HEK293 (cell line): ENCODE results near the gene MAGOH.
A peak's percentile ranks its signal among the peaks of the same experiment; 100 is the strongest.

Source experiments
- GLIS2 ChIP-seq: fragments of 450-650 bp; formaldehyde crosslinking; IDR thresholded peaks from 2 replicates; pipeline ENCODE4 v1.5.1; 2016; ENCODE audit warnings: missing biosample characterization, missing genetic modification characterization
- HOXD13 ChIP-seq: sonication (generic); formaldehyde crosslinking; IDR thresholded peaks from 2 replicates; pipeline ENCODE4 v1.8.0; 2022; ENCODE audit warnings: missing genetic modification reagents, borderline replicate concordance
- KLF10 ChIP-seq: fragments of 450-650 bp; IDR thresholded peaks from 2 replicates; pipeline ENCODE4 v1.5.1; 2018; ENCODE audit warnings: missing biosample characterization, mild to moderate bottlenecking, missing genetic modification characterization
- KLF9 ChIP-seq: fragments of 450-650 bp; formaldehyde crosslinking; IDR thresholded peaks from 2 replicates; pipeline ENCODE4 v1.5.1; 2016; ENCODE audit warnings: missing biosample characterization, missing genetic modification characterization, low read depth
- MYNN ChIP-seq: fragments of 450-650 bp; formaldehyde crosslinking; IDR thresholded peaks from 2 replicates; pipeline ENCODE4 v1.5.1; 2016; ENCODE audit warnings: missing biosample characterization, missing genetic modification characterization, borderline replicate concordance
- REPIN1 ChIP-seq: fragments of 450-650 bp; formaldehyde crosslinking; IDR thresholded peaks from 2 replicates; pipeline ENCODE4 v1.5.1; 2017; ENCODE audit warnings: missing biosample characterization, missing genetic modification characterization, low read depth
- SCRT2 ChIP-seq: fragments of 450-650 bp; formaldehyde crosslinking; IDR thresholded peaks from 2 replicates; pipeline ENCODE4 v1.5.1; 2016; ENCODE audit warnings: missing biosample characterization, missing genetic modification characterization
- SETDB1 ChIP-seq: IDR thresholded peaks from one replicate; pipeline ENCODE4 v1.6.1; 2017; ENCODE audit warnings: mild to moderate bottlenecking, low read length, moderate library complexity, mixed read lengths; ENCODE audit not compliant: insufficient read length
- ZBTB21 ChIP-seq: fragments of 450-650 bp; formaldehyde crosslinking; IDR thresholded peaks from 2 replicates; pipeline ENCODE4 v1.5.1; 2017; ENCODE audit warnings: missing biosample characterization, missing genetic modification characterization
- ZBTB8A ChIP-seq: fragments of 450-650 bp; formaldehyde crosslinking; IDR thresholded peaks from 2 replicates; pipeline ENCODE4 v1.5.1; 2016; ENCODE audit warnings: missing biosample characterization, missing genetic modification characterization
- ZNF138 ChIP-seq: fragments of 450-650 bp; formaldehyde crosslinking; IDR thresholded peaks from 2 replicates; pipeline ENCODE4 v1.5.1; 2016; ENCODE audit warnings: missing biosample characterization, missing genetic modification characterization, borderline replicate concordance
- ZNF23 ChIP-seq: fragments of 450-650 bp; formaldehyde crosslinking; IDR thresholded peaks from 2 replicates; pipeline ENCODE4 v1.5.1; 2016; ENCODE audit warnings: missing biosample characterization, missing genetic modification characterization, borderline replicate concordance
- ZNF239 ChIP-seq: fragments of 450-650 bp; formaldehyde crosslinking; IDR thresholded peaks from 2 replicates; pipeline ENCODE4 v1.5.1; 2016; ENCODE audit warnings: missing biosample characterization, missing genetic modification characterization
- ZNF274 ChIP-seq, 2 experiments: fragments of 200-500 bp in 1 of 2; fragments of 450-650 bp in 1 of 2; sonication (Bioruptor generic) in 1 of 2; formaldehyde crosslinking in 1 of 2; IDR thresholded peaks; 2 replicates each; pipeline versions ENCODE4 v1.5.1 to v1.6.1; 2014 to 2016; ENCODE audit warnings: borderline replicate concordance in 1 of 2, inconsistent platforms in 1 of 2, low read length in 1 of 2, missing biosample characterization in 1 of 2, missing genetic modification characterization in 1 of 2
- ZNF324 ChIP-seq: fragments of 450-650 bp; formaldehyde crosslinking; IDR thresholded peaks from 2 replicates; pipeline ENCODE4 v1.5.1; 2016; ENCODE audit warnings: missing biosample characterization, missing genetic modification characterization
- ZNF341 ChIP-seq: fragments of 450-650 bp; formaldehyde crosslinking; IDR thresholded peaks from 2 replicates; pipeline ENCODE4; 2016; ENCODE audit warnings: low read depth, missing biosample characterization, missing genetic modification characterization
- ZNF391 ChIP-seq: fragments of 450-650 bp; formaldehyde crosslinking; IDR thresholded peaks from 2 replicates; pipeline ENCODE4 v1.5.1; 2016; ENCODE audit warnings: low read depth, missing biosample characterization, missing genetic modification characterization, borderline replicate concordance
- ZNF416 ChIP-seq: fragments of 450-650 bp; formaldehyde crosslinking; IDR thresholded peaks from 2 replicates; pipeline ENCODE4 v1.5.1; 2016; ENCODE audit warnings: missing biosample characterization, missing genetic modification characterization
- ZNF48 ChIP-seq: fragments of 450-650 bp; formaldehyde crosslinking; IDR thresholded peaks from 2 replicates; pipeline ENCODE4 v1.5.1; 2016; ENCODE audit warnings: missing biosample characterization, missing genetic modification characterization
- ZNF514 ChIP-seq: fragments of 450-650 bp; formaldehyde crosslinking; IDR thresholded peaks from 2 replicates; pipeline ENCODE4 v1.5.1; 2016; ENCODE audit warnings: missing biosample characterization, missing genetic modification characterization
- ZNF548 ChIP-seq: fragments of 450-650 bp; formaldehyde crosslinking; IDR thresholded peaks from 2 replicates; pipeline ENCODE4 v1.5.1; 2016; ENCODE audit warnings: missing biosample characterization, missing genetic modification characterization
- ZNF610 ChIP-seq: fragments of 450-650 bp; formaldehyde crosslinking; IDR thresholded peaks from 2 replicates; pipeline ENCODE4 v1.5.1; 2016; ENCODE audit warnings: missing biosample characterization, missing genetic modification characterization, borderline replicate concordance
- ZNF621 ChIP-seq: fragments of 450-650 bp; formaldehyde crosslinking; IDR thresholded peaks from 2 replicates; pipeline ENCODE4 v1.5.1; 2017; ENCODE audit warnings: missing biosample characterization, missing genetic modification characterization
- ZNF768 ChIP-seq: fragments of 450-650 bp; formaldehyde crosslinking; IDR thresholded peaks from 2 replicates; pipeline ENCODE4 v1.5.1; 2018; ENCODE audit warnings: missing biosample characterization, mild to moderate bottlenecking, missing genetic modification characterization
- ZNF791 ChIP-seq: fragments of 450-650 bp; formaldehyde crosslinking; IDR thresholded peaks from 2 replicates; pipeline ENCODE4 v1.5.1; 2016; ENCODE audit warnings: missing biosample characterization, missing genetic modification characterization
- ZNF830 ChIP-seq: fragments of 450-650 bp; IDR thresholded peaks from 2 replicates; pipeline ENCODE4 v1.5.0; 2018; ENCODE audit warnings: missing biosample characterization, missing genetic modification characterization, low read depth, mild to moderate bottlenecking, moderate library complexity
- ZSCAN23 ChIP-seq: fragments of 450-650 bp; formaldehyde crosslinking; IDR thresholded peaks from 2 replicates; pipeline ENCODE4 v1.5.1; 2016; ENCODE audit warnings: missing biosample characterization, missing genetic modification characterization
- ZXDB ChIP-seq: fragments of 450-650 bp; formaldehyde crosslinking; IDR thresholded peaks from 2 replicates; pipeline ENCODE4 v1.5.1; 2016; ENCODE audit warnings: missing biosample characterization, missing genetic modification characterization
- TF ChIP-seq, protein P1 (sequence below): fragments of 450-650 bp; formaldehyde crosslinking; IDR thresholded peaks from 2 replicates; pipeline ENCODE4 v1.5.1; 2016; ENCODE audit warnings: missing biosample characterization, missing genetic modification characterization
- TF ChIP-seq, protein P2 (sequence below): fragments of 450-650 bp; formaldehyde crosslinking; IDR thresholded peaks from 2 replicates; pipeline ENCODE4 v1.5.1; 2016; ENCODE audit warnings: missing biosample characterization, missing genetic modification characterization
- TF ChIP-seq, protein P3 (sequence below): fragments of 450-650 bp; formaldehyde crosslinking; IDR thresholded peaks from 2 replicates; pipeline ENCODE4 v1.5.1; 2016; ENCODE audit warnings: missing biosample characterization, missing genetic modification characterization

Gene MAGOH

DNA sequence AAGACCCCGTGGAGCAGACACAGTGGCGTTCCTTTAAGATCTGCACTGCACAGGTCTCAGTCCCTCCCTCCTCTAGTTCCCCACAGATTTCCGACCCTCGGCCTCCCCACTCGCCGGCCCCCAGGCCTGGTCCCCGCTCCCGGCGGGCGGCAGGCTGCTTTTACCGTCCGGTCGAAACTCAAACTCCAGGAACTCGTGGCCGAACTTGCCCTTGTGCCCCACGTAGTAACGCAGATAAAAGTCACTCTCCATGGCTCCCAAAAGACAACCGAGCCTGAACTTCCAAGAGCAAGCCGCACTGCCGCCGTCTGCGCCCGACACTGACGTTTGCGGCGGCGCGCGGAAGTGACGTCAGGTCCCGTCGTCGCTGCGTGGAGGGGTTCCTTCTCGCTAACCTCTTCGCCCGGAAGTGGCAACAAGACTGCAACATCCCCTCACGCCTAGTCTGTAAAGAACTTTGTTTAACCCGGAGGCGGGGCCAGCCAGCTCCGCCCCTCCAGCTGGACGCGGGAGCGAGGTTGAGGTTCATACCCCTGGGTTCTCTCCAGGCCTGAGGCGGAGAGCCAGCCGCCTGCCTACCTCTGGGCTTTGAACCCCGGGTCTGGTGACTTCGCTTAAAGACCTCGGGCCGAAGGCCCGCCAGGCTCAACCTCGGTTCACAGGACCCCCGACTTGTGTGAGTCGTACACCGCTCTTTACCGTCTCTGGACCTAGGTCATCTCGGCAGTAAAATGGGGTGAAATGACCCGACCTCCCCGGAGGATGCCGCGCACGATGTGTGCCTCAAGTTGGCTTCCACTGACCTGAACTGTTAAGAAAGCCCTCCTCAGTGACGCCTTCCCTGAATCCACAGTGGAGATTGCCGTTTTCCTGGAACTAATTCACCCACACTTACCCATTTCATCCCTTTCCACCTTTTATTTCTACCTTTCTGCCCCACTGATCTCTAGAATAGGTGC, at the start of gene MAGOH (continued):
- TF ChIP-seq MYNN (tag by site-specific recombination) (peak; percentile 43; the same call in 1 of the 2 replicates), KLF9 (peak; percentile 69; the same call in 1 of the 2 replicates), ZNF610 (tag by site-specific recombination) (no peak; the same call in 1 of the 2 replicates), ZNF324 (tag by site-specific recombination) (no peak), REPIN1 (tag by site-specific recombination) (no peak), ZNF768 (tag by site-specific recombination) (no peak), ZNF548 (no peak), ZNF23 (no peak), ZBTB21 (tag by site-specific recombination) (peak; percentile 98), HOXD13 (CRISPR knock-in tag) (no peak), ZNF138 (no peak), GLIS2 (tag by site-specific recombination) (peak; percentile 51), KLF10 (tag by site-specific recombination) (peak; percentile 44; the same call in 1 of the 2 replicates), SCRT2 (tag by site-specific recombination) (no peak), ZNF830 (tag by site-specific recombination) (no peak), ZNF416 (tag by site-specific recombination) (no peak), ZNF239 (tag by site-specific recombination) (no peak), ZXDB (tag by site-specific recombination) (peak; percentile 93), ZNF514 (tag by site-specific recombination) (no peak), ZSCAN23 (tag by site-specific recombination) (0 out of 2 replicates have a peak, but pooled peaks have one; percentile 31), ZNF791 (tag by site-specific recombination) (no peak), ZNF391 (tag by site-specific recombination) (no peak), ZNF48 (no peak), SETDB1 (no peak), ZNF341 (tag by site-specific recombination) (0 out of 2 replicates have a peak, but pooled peaks have one; percentile 45), ZNF621 (tag by site-specific recombination) (no peak), ZNF274 (IDR thresholded peaks at IDR 0.05; ENCODE audit: low read length) (no peak), ZNF274 (tag by site-specific recombination; IDR thresholded peaks at IDR 0.05; ENCODE audit: borderline replicate concordance) (no peak), ZBTB8A (tag by site-specific recombination) (0 out of 2 replicates have a peak, but pooled peaks have one; percentile 25)
- TF ChIP-seq, protein P1, sequence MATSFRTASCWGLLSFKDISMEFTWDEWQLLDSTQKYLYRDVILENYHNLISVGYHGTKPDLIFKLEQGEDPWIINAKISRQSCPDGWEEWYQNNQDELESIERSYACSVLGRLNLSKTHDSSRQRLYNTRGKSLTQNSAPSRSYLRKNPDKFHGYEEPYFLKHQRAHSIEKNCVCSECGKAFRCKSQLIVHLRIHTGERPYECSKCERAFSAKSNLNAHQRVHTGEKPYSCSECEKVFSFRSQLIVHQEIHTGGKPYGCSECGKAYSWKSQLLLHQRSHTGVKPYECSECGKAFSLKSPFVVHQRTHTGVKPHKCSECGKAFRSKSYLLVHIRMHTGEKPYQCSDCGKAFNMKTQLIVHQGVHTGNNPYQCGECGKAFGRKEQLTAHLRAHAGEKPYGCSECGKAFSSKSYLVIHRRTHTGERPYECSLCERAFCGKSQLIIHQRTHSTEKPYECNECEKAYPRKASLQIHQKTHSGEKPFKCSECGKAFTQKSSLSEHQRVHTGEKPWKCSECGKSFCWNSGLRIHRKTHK = no peak
- TF ChIP-seq, protein P2, sequence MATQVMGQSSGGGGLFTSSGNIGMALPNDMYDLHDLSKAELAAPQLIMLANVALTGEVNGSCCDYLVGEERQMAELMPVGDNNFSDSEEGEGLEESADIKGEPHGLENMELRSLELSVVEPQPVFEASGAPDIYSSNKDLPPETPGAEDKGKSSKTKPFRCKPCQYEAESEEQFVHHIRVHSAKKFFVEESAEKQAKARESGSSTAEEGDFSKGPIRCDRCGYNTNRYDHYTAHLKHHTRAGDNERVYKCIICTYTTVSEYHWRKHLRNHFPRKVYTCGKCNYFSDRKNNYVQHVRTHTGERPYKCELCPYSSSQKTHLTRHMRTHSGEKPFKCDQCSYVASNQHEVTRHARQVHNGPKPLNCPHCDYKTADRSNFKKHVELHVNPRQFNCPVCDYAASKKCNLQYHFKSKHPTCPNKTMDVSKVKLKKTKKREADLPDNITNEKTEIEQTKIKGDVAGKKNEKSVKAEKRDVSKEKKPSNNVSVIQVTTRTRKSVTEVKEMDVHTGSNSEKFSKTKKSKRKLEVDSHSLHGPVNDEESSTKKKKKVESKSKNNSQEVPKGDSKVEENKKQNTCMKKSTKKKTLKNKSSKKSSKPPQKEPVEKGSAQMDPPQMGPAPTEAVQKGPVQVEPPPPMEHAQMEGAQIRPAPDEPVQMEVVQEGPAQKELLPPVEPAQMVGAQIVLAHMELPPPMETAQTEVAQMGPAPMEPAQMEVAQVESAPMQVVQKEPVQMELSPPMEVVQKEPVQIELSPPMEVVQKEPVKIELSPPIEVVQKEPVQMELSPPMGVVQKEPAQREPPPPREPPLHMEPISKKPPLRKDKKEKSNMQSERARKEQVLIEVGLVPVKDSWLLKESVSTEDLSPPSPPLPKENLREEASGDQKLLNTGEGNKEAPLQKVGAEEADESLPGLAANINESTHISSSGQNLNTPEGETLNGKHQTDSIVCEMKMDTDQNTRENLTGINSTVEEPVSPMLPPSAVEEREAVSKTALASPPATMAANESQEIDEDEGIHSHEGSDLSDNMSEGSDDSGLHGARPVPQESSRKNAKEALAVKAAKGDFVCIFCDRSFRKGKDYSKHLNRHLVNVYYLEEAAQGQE (tag by site-specific recombination) = no peak; the same call in 1 of the 2 replicates
- TF ChIP-seq, protein P3, sequence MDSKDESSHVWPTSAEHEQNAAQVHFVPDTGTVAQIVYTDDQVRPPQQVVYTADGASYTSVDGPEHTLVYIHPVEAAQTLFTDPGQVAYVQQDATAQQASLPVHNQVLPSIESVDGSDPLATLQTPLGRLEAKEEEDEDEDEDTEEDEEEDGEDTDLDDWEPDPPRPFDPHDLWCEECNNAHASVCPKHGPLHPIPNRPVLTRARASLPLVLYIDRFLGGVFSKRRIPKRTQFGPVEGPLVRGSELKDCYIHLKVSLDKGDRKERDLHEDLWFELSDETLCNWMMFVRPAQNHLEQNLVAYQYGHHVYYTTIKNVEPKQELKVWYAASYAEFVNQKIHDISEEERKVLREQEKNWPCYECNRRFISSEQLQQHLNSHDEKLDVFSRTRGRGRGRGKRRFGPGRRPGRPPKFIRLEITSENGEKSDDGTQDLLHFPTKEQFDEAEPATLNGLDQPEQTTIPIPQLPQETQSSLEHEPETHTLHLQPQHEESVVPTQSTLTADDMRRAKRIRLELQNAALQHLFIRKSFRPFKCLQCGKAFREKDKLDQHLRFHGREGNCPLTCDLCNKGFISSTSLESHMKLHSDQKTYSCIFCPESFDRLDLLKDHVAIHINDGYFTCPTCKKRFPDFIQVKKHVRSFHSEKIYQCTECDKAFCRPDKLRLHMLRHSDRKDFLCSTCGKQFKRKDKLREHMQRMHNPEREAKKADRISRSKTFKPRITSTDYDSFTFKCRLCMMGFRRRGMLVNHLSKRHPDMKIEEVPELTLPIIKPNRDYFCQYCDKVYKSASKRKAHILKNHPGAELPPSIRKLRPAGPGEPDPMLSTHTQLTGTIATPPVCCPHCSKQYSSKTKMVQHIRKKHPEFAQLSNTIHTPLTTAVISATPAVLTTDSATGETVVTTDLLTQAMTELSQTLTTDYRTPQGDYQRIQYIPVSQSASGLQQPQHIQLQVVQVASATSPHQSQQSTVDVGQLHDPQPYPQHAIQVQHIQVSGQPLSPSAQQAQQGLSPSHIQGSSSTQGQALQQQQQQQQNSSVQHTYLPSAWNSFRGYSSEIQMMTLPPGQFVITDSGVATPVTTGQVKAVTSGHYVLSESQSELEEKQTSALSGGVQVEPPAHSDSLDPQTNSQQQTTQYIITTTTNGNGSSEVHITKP (tag by site-specific recombination) = peak; percentile 90
